HG02571 (cell line): ENCODE measurements around the gene DNAH17.

Experiments
- ATAC-seq: cut with Tn5 transposase; IDR thresholded peaks from one replicate; pipeline ENCODE4 v1.9.1; 2021; ENCODE audit warnings: mild to moderate bottlenecking, moderate library complexity; ENCODE audit not compliant: unreplicated experiment

Gene DNAH17

GRCh38 chr17:78576389-78577112 is 645 bp downstream of the DNAH17 start:
- ATAC-seq = no peak

GRCh38 chr17:78575899-78576298 is 1.3 kb downstream of the DNAH17 start:
- no peak for ATAC-seq

GRCh38 chr17:78575340-78575739 is 1.9 kb downstream of the DNAH17 start:
- no peak for ATAC-seq

GRCh38 chr17:78573955-78574354 is 3.2 kb downstream of the DNAH17 start:
- no peak for ATAC-seq

GRCh38 chr17:78572239-78573205 is 4.7 kb downstream of the DNAH17 start:
- no peak for ATAC-seq

- no peak for ATAC-seq
Measured at GRCh38 chr17:78571329-78571728, 5.9 kb downstream of the DNAH17 start.

GRCh38 chr17:78568494-78569115 is 8.6 kb downstream of the DNAH17 start:
- no peak for ATAC-seq

GRCh38 chr17:78567991-78568390 is 9.2 kb downstream of the DNAH17 start:
- ATAC-seq = no peak

- no peak for ATAC-seq
Measured at GRCh38 chr17:78566947-78567346, 10.2 kb downstream of the DNAH17 start.

- ATAC-seq = no peak
Measured at GRCh38 chr17:78563189-78564145, 13.7 kb downstream of the DNAH17 start.

- no peak for ATAC-seq
Measured at GRCh38 chr17:78562734-78563133, 14.5 kb downstream of the DNAH17 start.

GRCh38 chr17:78561166-78561565 is 16.0 kb downstream of the DNAH17 start:
- ATAC-seq = no peak

- no peak for ATAC-seq
Measured at GRCh38 chr17:78560731-78561130, 16.5 kb downstream of the DNAH17 start.

GRCh38 chr17:78559749-78560368 is 17.3 kb downstream of the DNAH17 start:
- ATAC-seq = no peak

- no peak for ATAC-seq
Measured at GRCh38 chr17:78558989-78559388, 18.2 kb downstream of the DNAH17 start.

- no peak for ATAC-seq
Measured at GRCh38 chr17:78558181-78558850, 18.9 kb downstream of the DNAH17 start.

GRCh38 chr17:78557598-78558039 is 19.6 kb downstream of the DNAH17 start:
- ATAC-seq = no peak

- ATAC-seq = no peak
Measured at GRCh38 chr17:78556812-78557211, 20.4 kb downstream of the DNAH17 start.

GRCh38 chr17:78555746-78556401 is 21.3 kb downstream of the DNAH17 start:
- ATAC-seq = no peak
